HG03565 (cell line): ENCODE measurements around the gene THBS3.
"Not testable (repeated sequence)": the region's sequence is repeated elsewhere in the genome, so short reads cannot be mapped to it uniquely, and the experiment has no call there.

Experiments
- ATAC-seq: cut with Tn5 transposase; IDR thresholded peaks from one replicate; pipeline ENCODE4 v1.9.1; 2021; ENCODE audit warnings: mild to moderate bottlenecking, moderate library complexity; ENCODE audit not compliant: unreplicated experiment

The THBS3 gene

DNA sequence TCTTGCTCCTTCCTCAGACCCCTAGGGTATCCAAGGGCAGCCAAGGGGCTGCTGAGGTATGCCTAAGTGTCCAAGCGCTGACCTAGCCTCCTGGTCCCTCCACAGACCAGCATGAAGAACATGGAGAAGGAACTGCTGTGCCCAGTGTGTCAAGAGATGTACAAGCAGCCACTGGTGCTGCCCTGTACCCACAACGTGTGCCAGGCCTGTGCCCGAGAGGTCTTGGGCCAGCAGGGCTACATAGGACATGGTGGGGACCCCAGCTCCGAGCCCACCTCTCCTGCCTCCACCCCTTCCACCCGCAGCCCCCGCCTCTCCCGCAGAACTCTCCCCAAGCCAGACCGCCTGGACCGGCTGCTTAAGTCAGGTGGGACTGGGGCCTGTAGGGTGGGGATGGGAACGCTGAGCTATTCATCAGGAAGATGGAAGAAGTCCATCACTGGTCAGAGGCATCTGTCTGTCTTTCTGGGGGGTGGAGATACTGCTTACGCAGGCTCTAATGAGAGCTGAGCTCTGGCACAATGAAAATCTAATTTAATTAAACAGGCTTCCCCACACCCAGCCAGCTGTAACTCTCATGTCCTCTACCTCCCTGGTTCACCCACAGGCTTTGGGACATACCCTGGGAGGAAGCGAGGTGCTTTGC lies 32.3 kb downstream of the THBS3 start:
- ATAC-seq: no peak

DNA sequence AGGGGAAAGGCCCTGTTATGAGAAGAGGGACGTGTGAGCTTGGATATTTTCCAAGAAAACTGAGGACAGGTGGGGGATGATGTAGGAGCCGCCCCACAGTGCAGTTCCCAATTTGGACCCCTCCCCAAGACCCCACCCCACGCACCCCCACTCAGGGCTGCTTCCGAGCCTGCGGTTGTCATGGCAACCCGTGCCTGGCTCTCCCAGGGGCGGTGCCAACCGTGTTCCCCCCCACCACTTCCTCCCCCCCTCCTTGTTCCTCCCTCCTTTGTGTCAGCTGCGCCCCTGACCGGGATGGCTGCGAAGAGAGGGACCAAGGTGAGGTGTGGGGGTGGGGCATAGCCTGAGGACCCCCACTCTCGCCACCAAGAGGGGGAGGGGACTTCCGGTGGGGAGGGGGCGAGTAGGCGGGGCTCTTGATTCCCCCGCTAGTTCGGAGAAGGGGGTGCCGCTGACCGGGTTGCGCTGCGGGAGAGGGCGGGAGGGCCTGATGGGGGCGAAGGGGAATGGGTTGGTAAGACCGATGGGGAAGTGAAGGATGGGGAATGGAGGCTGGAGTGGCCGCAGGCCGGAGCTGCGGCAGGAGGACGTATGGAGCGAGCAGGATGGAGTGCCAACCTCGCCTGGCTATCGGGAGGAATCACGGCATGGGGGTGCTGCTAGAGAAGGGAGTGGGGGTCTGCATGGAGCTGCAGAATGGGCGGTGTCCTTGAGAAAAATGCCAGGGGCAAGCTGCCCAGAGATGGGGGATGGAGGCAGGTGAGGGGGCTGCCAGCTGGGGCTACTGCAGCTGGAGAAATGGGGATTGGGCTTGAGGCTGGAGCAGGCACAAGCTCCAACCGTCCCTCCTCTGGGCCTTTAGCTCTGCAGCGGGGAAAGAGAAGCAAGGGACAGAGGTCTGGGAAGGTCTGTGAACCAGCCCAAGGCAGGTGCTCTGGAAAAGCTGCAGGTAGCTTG lies 33.1 kb downstream of the THBS3 start:
- no peak for ATAC-seq

DNA sequence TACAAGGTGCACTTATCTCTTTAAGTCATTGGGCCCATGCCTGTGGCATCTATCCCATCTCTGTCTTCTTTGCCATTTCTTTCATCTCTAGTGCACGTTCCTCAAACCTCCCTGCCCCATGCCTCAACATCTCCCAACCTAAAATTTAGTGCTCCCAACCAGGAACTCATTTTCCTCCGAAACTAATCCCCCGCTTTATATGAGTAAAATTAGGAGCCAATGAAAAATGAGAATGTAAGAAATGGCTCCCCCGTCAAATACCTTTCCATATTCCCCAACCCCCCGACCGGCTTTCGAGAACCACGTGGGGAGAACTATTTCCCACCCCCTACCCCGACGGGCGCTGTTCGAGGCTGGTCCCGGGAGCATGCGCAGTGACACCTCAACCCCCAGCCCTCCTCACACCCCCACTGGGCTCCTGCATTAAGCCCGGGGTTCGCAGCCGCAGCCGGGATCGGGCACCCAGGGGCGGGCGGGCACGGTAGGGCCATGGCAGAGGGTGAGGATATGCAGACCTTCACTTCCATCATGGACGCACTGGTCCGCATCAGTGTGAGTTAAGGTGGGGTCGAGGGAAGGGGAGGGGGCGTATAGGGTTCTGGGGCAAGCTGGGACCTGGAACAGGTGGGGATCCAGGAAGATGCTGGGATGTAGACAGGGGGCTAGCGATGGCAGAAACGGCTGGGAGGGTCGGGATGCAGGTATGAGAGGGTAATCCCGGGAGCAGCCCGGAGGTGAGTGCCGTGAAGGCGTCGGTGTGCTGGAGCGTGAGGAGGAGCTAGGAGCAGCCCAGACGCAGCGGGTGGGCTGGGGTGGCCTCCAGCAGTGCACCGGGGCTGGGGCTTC lies 34.0 kb downstream of the THBS3 start, which contains the start of gene TRIM46:
TRIM46 (plus strand) TSS at position 372 of the 846 bp plus-strand sequence; CDS start at position 490, 118 bp downstream.
- no peak for ATAC-seq

DNA sequence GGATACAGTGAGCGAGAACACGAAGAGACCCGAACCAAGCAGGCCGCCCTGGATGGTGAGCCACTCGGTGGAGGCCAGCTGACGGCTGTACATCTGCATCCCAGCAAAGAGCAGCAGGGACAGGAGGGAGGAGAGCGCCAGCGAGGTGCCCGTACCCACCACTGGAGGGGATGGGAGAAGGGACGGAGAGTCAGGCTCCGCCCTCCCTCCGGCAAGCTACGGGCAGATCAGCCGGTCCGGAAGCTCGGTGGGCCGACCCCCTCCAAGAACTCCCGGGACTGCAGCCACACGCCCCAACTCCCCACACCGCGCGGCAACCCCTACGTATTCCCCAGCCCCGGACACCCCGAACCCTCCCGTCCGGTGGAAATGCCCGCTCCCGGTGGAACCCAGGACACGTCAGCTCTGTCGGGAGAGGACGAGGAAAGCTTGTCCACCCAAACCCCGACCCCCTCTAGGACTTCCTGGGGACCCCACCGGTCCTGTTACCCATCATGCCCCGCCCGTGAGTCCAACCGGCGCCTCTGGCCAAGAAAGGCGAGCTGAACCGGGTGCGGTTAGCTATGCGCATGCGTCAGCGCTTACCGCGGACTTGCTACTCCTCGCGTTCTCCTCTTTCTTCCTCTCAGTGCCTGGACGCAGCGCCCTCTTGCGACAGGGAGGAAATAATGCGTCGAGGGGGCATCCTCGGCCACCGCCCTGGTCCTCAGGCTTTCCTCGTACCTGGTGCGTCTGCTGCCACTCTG lies 34.8 kb downstream of the THBS3 start, which contains the start of gene KRTCAP2:
KRTCAP2 (minus strand) TSS at position 573 of the 746 bp plus-strand sequence; CDS start at position 493, 80 bp downstream.
- peak; percentile 52 for ATAC-seq

DNA sequence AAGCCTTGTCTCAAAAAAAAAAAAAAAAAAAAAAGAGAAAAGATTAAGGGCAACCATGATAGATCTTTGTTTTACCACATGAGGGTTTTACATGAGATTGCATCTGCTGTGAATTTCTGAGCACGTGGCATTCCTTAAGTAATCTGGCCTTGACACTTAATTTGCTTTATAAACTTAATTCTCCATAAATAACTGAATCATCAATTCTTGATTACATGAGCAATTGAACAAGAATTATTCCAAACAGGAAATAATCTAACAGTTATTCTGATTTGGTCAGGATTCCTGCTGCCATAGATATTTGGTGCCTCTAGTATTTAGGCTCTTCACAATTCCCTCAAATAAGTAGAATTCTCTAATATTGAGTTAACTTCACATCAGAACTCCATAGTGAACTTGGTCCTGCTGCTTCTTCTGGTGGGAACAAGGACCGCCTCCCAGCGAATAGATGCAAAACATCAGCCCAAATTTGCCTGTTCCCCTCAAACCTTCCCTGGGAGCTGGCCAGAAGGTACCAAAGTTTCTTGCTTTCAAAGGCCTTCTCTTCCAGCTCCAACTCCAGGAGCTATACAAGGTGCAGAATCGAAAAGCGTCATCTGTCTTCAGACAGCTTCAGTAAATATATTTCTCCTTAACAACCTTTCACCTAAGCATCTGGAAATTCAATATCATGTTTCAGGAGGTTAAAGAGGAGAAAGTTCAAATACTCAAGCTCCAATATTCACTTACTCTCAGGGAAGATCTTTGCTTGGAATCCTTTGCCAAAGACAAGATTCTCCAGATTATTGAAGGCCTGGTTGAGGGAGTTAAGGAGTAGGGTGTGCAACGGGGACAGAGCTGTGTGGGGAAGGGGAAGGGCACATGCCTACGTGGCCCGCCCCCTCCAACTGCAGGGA lies 35.6 kb downstream of the THBS3 start:
- ATAC-seq: no peak

DNA sequence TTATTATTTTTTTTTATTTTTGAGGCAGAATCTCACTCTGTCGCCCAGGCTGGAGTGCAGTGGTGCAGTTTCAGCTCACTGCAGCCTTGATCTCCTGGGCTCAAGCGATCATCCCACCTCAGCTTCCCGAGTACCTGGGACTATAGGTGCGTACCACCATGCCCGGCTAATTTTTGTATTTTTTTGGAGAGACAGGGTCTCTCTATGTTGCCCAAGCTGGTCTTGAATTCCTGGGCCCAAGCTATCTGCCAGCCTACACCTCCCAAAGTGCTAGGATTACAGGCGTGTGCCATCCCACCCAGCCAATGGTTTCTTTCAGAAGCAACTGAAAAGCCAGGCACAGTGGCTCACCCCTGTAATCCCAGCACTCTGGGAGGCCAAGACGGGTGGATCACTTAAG lies 36.9 kb downstream of the THBS3 start:
- ATAC-seq: no peak

DNA sequence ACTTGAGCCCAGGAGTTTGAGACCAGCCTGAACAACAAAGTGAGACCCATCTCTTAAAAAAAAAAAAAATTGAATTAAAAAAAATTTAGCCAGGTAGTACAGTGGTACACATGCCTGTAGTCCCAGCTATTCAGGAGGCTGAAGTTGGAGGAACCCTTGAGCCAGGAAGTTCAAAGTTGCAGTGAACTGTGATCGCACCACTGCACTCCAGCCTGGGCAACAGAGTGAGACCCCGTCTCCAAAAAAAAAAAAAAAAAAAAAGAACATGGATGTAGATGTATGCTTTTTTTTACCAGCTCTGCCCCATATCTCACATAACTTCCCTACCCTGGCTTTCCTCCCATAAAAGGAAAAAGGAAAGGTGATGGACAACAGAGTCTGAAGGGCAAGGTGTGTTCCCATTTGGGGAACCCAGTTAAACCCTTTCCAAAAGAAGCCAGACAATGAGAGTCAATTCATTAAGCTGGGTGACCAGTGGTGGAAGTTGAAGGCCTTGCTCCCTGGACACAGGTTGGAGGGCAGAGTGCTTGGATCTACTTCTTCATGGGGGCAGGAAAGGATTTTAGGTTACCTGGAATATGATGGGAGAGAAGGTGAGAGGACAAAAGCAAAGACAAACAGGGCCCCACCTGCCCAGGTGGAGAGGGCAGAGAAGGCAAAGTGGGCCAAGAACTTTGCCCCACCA lies 37.5 kb downstream of the THBS3 start:
- no peak for ATAC-seq

DNA sequence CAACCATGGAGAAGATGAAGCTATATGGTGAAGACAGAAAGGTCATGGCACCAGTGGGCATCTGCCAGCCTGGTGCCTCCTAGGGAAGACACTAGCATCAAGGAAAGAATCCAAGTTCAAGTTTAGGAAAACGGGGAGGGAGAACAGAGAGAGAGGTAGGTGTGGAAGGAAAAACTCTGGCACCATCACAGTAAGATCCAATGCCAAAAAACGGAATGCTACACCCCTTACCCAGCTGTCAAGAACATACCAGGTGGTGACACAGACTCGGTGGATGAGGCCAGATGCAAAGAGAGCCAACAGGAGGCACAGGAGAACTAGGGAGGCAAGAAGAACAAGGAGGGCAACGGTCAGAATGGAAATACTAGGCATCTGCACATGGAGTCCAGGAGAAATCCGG lies 38.2 kb downstream of the THBS3 start:
- ATAC-seq: no peak

DNA sequence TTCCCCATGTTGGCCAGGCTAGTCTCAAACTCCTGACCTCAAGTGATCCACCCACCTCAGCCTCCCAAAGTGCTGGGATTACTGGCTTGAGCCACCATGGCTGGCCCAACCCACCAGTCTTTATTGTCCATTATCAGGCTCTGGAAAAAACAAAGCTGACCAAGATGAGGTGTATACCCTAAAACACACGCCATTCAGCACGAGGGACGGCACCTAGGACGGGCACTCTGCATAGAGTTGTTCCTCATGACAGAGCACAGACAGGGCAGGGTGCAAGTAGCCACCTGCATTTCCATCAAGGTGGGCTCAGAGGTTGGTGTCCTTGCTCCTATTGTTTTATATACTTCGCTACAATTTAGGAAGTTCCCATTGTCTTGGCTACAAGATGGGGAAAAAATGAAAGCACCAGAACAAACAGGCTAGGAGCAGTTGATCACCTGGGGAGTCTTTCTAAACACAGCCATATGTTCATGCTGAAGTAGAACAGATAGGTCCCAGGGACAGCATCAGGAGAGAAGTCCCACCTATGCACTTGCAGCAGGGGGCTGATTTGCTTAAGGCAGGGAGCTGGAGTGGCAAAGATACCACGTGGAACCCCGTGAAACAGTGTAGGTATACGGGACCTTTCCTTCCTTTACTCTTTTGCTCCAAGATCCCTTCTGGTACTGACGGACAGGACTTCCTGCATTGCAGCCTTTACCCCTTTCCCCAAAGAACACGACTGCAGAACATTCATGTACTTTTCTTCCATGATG lies 39.1 kb downstream of the THBS3 start:
- no peak for ATAC-seq

DNA sequence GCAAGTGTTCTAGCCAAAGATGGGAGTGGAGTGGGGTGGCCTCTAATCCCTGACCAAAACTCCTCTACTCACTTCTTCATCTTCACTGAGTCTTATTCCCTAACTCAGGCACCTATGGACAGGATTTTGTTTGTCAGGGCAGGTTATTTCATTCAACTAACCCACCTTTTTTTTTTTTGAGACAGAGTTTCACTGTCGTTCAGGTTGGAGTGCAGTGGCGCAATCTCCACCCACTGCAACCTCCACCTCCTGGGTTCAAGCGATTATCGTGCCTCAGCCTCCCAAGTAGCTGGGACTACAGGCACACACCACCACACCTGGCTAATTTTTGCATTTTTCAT lies 39.6 kb downstream of the THBS3 start:
- ATAC-seq: not testable (repeated sequence)

DNA sequence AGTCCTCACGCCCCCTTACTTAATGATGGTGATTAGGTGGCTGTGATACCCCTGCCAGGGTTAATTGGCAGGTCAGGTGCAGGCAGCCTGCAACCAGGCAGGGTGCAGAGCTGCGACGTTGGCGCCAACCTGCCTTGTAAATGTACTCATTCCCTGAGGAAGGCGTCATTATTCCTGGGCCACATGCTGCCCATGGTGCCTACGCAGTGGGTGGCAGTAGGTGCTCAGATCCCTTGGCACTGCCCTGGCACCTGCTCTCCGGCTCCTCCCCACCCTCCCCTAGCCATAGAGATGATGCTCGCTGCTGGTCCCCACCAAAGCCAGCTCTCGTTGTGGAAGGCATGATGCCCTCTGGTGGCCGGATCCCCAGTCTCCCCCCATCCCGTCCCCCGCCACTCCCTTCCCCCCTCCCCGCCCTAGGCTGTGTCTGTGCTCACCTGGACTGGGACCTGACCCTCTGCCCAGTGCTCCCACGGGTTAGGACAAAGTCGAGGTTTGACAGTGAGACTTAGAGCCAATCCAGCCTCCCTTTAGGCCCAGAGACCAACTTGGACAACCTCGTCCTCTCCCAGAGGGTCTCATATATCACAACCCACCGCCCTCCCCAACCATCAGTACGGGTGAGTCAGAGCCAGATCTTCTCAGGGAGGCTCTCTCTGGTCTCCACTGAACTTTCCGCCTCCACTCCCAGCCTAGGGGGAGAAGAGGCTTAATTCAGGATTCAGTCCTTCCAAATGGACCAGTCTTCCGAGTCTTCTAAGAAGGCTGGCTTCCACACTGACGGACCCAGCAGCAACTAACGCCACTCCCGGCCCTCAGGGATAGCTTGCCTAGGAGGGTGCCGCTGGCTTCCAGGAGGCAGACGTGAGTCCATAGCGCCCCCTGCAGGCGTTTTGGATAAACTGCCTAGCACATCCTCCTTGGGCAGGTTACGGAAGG lies 40.3 kb downstream of the THBS3 start:
- no peak for ATAC-seq

DNA sequence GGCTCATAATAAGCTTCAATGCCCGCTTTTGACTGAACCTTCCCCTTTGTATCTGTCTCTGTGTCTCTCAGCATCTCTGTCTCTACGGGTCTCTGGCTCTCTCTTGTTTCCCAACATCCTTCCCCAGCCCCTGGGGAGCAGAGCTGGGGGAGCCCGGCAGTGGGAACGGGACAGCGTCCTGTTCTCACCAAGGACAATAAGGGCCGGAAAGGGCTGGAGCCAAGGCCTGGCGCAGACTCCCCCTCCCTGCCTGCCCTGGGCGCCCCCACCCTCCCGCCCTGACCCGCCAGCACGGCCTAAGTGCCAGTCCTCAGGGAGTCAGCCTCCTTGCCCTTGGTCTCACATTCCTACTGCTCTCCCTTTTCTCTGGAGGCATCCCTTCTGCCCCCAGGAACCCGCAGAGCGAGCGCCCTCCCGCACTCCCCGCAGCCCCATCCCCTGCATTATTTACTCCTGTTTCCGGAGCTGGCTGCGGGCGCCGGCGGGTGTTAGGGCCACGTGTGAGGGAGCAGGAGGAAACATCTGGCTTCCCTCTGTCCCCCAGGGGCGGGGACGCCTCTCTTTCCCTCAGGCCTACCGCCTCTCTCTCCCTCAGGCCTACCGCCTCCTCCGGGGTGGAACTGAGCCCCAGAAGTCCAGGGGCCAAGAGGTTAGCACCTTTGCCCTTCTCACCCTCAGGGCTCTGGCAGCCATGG lies 41.1 kb downstream of the THBS3 start:
- ATAC-seq: no peak

DNA sequence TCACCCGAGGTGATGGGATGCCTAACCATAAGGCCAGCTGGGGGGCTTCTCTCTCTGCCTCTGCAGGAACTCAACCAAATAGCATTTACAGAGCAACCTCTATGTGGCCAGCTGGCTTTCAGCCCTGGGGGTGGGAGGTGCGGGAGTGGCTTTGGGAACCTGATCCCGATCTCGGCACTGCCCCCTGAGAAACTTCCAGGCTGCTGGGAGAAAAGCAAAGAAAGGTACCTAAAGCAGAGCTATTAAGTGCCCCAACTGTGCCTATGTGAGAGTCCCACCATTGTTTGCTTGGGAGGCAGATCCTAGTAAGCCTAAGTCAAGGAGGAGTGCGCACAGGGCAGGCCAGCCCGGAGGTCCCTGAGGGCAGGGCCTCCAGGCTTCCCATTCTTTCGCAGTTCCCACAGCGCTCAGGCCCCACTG lies 41.6 kb downstream of the THBS3 start:
- ATAC-seq: no peak

DNA sequence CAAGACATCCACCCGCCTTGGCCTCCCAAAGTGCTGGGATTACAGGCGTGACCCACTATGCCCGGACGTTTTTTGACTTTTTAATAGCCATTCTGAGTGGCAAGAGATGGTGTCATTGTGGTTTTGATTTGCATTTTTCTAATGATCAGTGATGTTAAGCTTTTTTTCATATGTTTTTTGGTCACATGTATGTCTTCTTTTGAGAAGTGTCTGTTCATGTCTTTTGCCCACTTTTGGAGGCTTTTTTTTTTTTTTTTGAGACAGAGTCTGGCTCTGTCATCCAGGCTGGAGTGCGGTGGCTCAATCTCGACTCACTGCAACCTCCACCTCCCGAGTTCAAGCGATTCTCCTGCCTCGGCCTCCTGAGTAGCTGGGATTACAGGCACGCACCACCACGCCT lies 43.1 kb downstream of the THBS3 start:
- ATAC-seq: not testable (repeated sequence)

DNA sequence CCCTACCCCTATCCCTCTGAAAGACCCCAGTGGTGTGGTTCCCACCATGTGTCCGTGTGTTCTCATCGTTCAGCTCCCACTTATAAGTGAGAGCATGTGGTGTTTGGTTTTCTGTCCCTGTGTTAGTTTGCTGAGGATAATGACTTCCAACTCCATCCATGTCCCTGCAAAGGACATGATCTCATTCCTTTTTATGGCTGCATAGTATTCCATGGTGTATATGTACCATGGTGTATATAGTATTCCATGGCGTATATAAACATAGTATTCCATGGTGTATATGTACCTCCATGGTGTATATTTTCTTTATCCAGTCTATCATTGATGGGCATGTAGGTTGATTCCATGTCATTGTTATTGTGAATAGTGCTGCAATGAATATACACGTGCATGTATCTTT lies 43.9 kb downstream of the THBS3 start:
- ATAC-seq: not testable (repeated sequence)

DNA sequence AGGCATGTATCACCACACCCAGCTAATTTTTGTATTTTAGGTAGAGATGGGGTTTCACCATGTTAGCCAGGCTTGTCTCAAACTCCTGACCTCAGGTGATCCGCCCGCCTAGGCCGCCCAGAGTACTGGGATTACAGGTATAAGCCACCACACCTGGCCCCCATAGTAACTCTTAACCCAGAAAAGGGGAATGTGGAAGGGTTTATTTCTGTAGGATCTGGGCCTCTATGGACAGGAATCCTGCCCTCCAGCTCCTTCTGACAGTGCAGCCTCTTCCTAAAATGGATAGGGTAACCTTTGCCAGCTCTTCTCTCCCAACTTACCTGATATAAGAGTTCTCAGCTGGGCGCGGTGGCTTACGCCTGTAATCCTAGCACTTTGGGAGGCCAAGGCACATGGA lies 45.1 kb downstream of the THBS3 start:
- ATAC-seq: not testable (repeated sequence)
